Measurements from ENCODE around the gene BABAM2. TPM values are rescaled to one million over a fixed set of nuclear protein-coding genes. Genes with fewer than 3 reads are reported as not detected.

Gene BABAM2
- total RNA-seq, 2 donors from 2014 or later, result 36.4 to 40.9 TPM

- no peak overlapping the region for H3K4me3 ChIP-seq (ENCODE audit: low read length)
These were observed 401.4 kb downstream of the BABAM2 start for GRCh38 chr2:28291811-28292440.

GRCh38 chr2:28292491-28292890 is 402.0 kb downstream of the BABAM2 start:
- Mint-ChIP-seq H3K4me3 (no peak overlapping the region), H3K36me3 (ENCODE audit: low read depth) (no peaks in the 10 kb centered on the region), H3K27ac (no peak overlapping the region), H3K4me1 (no peaks in the 10 kb centered on the region), H3K9me3 (no peaks in the 10 kb centered on the region), H3K27me3 (ENCODE audit: insufficient read depth) (no peaks in the 10 kb centered on the region)
- Histone ChIP-seq H3K27me3 (ENCODE audit: control insufficient read depth, insufficient read depth, low read length, poor library complexity, severe bottlenecking) (no peaks in the 10 kb centered on the region), H3K27ac (ENCODE audit: low read depth, low read length) (no peak overlapping the region), H3K4me3 (ENCODE audit: low read length) (no peak overlapping the region), H3K36me3 (ENCODE audit: control insufficient read depth, insufficient read depth, low read length) (no peaks in the 10 kb centered on the region), H3K9ac (ENCODE audit: extremely low read depth, low read length, poor library complexity, severe bottlenecking) (no peak overlapping the region), H3K4me1 (ENCODE audit: control insufficient read depth, insufficient read depth, low read length) (no peaks in the 10 kb centered on the region), H3K9me3 (ENCODE audit: control insufficient read depth, low read length) (no peaks in the 10 kb centered on the region)
- 88 to 100% methylated on average over 1 to 2 of the region's 2 CpGs for WGBS, 2 experiments (ENCODE audit: insufficient coverage in 1 of 2, insufficient read length in 1 of 2)
- no peak for TF ChIP-seq CTCF (conservative IDR thresholded peaks at IDR 0.05)
- no peak for DNase-seq

More at GRCh38 chr2:28291811-28292440, 401.4 kb downstream of the BABAM2 start:
- no peak overlapping the region for H3K4me3 Mint-ChIP-seq
- Histone ChIP-seq H3K27ac (ENCODE audit: low read depth, low read length) (no peak overlapping the region), H3K9me3 (ENCODE audit: control insufficient read depth, low read length) (no peaks in the 10 kb centered on the region), H3K9ac (ENCODE audit: extremely low read depth, low read length, poor library complexity, severe bottlenecking) (no peak overlapping the region), H3K27me3 (ENCODE audit: control insufficient read depth, insufficient read depth, low read length, poor library complexity, severe bottlenecking) (no peaks in the 10 kb centered on the region), H3K4me1 (ENCODE audit: control insufficient read depth, insufficient read depth, low read length) (no peaks in the 10 kb centered on the region), H3K36me3 (ENCODE audit: control insufficient read depth, insufficient read depth, low read length) (no peaks in the 10 kb centered on the region)
- TF ChIP-seq CTCF (conservative IDR thresholded peaks at IDR 0.05), result no peak
- WGBS, 2 experiments (ENCODE audit: insufficient coverage in 1 of 2, insufficient read length in 1 of 2), result 90 to 96% methylated on average over 4 to 9 of the region's 9 CpGs
- DNase-seq, result no peak
- no peaks in the 10 kb centered on the region for H3K36me3 Mint-ChIP-seq (ENCODE audit: low read depth)
- H3K27me3 Mint-ChIP-seq (ENCODE audit: insufficient read depth), result no peaks in the 10 kb centered on the region
- H3K9me3 Mint-ChIP-seq, result no peaks in the 10 kb centered on the region
- no peak overlapping the region for H3K27ac Mint-ChIP-seq
- no peaks in the 10 kb centered on the region for H3K4me1 Mint-ChIP-seq

- Mint-ChIP-seq H3K27ac (no peak overlapping the region), H3K36me3 (ENCODE audit: low read depth) (no peaks in the 10 kb centered on the region), H3K4me3 (no peak overlapping the region), H3K4me1 (no peaks in the 10 kb centered on the region), H3K9me3 (no peaks in the 10 kb centered on the region), H3K27me3 (ENCODE audit: insufficient read depth) (no peaks in the 10 kb centered on the region)
- H3K4me1 ChIP-seq (ENCODE audit: control insufficient read depth, insufficient read depth, low read length), result no peaks in the 10 kb centered on the region
- H3K4me3 ChIP-seq (ENCODE audit: low read length), result no peak overlapping the region
- no peak overlapping the region for H3K27ac ChIP-seq (ENCODE audit: low read depth, low read length)
- no peak for DNase-seq
- WGBS, 2 experiments (ENCODE audit: insufficient coverage in 1 of 2, insufficient read length in 1 of 2), result 87 to 96% methylated on average over 4 to 5 of the region's 5 CpGs
- no peaks in the 10 kb centered on the region for H3K9me3 ChIP-seq (ENCODE audit: control insufficient read depth, low read length)
- no peaks in the 10 kb centered on the region for H3K27me3 ChIP-seq (ENCODE audit: control insufficient read depth, insufficient read depth, low read length, poor library complexity, severe bottlenecking)
- no peak for TF ChIP-seq CTCF (conservative IDR thresholded peaks at IDR 0.05)
- no peaks in the 10 kb centered on the region for H3K36me3 ChIP-seq (ENCODE audit: control insufficient read depth, insufficient read depth, low read length)
- H3K9ac ChIP-seq (ENCODE audit: extremely low read depth, low read length, poor library complexity, severe bottlenecking), result no peak overlapping the region
These were observed 402.9 kb downstream of the BABAM2 start for GRCh38 chr2:28293416-28293815.

Data from endodermal cell (in vitro differentiated cells).